OCI-LY7 (cell line): ENCODE data around the gene ARHGAP18. TPM values are rescaled to one million over a fixed set of nuclear protein-coding genes. Genes with fewer than 3 reads are reported as not detected.

ENCODE experiments used
- BruUV-seq: library from RNA; stranded (reverse); fragments of 400-500 nt; replicated peaks from 2 replicates; lab custom pipeline; 2021; lab: Mats Ljungman, UMichigan
- CTCF ChIA-PET: fragments of 300-600 bp; sonication (Branson Sonifier 250); formaldehyde crosslinking; loops from one replicate; lab custom pipeline; 2022; ENCODE audit warnings: antibody characterized with exemption; ENCODE audit not compliant: unreplicated experiment; lab: Charles Lee
- POLR2A ChIA-PET: fragments of 300-600 bp; sonication (Branson Sonifier 250); formaldehyde crosslinking; loops from one replicate; lab custom pipeline; 2022; ENCODE audit warnings: antibody characterized with exemption; lab: Charles Lee
- DNase-seq: peaks from one replicate; pipeline ENCODE4 v3.0.0-alpha.2; 2015; ENCODE audit warnings: low spot score
- H2AFZ ChIP-seq: fragments of 200-600 bp; sonication (generic), shearing (Covaris generic); 2 replicates; pipeline ENCODE4 v1.6.1; 2014; ENCODE audit warnings: mild to moderate bottlenecking, antibody characterized with exemption, low read length, moderate library complexity
- H3K27ac ChIP-seq: fragments of 200-600 bp; sonication (generic); 2 replicates; pipeline ENCODE4 v1.5.1; 2014; ENCODE audit warnings: mixed run types, low read depth, mild to moderate bottlenecking, moderate library complexity, low read length, inconsistent platforms; ENCODE audit not compliant: poor library complexity, severe bottlenecking
- H3K36me3 ChIP-seq: fragments of 200-600 bp; sonication (generic); 2 replicates; pipeline ENCODE4 v1.6.1; 2014; ENCODE audit warnings: mild to moderate bottlenecking, antibody characterized with exemption, low read length, moderate library complexity, mixed read lengths; ENCODE audit not compliant: insufficient read depth
- H3K4me1 ChIP-seq: fragments of 200-600 bp; sonication (generic); 2 replicates; pipeline ENCODE4 v1.5.1; 2014; ENCODE audit warnings: mild to moderate bottlenecking, low read length; ENCODE audit not compliant: insufficient read depth, poor library complexity, severe bottlenecking
- H3K4me2 ChIP-seq: fragments of 200-600 bp; sonication (generic); 2 replicates; pipeline ENCODE4 v1.6.1; 2014; ENCODE audit warnings: mild to moderate bottlenecking, low read length
- H3K4me3 ChIP-seq: fragments of 200-600 bp; sonication (generic); 2 replicates; pipeline ENCODE4 v1.5.1; 2014; ENCODE audit warnings: mild to moderate bottlenecking, low read depth, low read length; ENCODE audit not compliant: poor library complexity, severe bottlenecking
- H3K79me2 ChIP-seq: fragments of 200-600 bp; sonication (generic); 2 replicates; pipeline ENCODE4 v1.6.1; 2016; ENCODE audit warnings: low read depth, mild to moderate bottlenecking, low read length, moderate library complexity, mixed read lengths; ENCODE audit not compliant: insufficient read depth
- H3K9me2 ChIP-seq: fragments of 200-600 bp; sonication (generic); 2 replicates; pipeline ENCODE4 v1.6.1; 2016; ENCODE audit warnings: mild to moderate bottlenecking, low read length, mixed read lengths; ENCODE audit not compliant: insufficient read depth
- H3K9me3 ChIP-seq: fragments of 200-600 bp; sonication (generic); 2 replicates; pipeline ENCODE4 v1.6.1; 2014; ENCODE audit warnings: mild to moderate bottlenecking, mixed run types, low read length, mixed read lengths
- H4K20me1 ChIP-seq: fragments of 200-600 bp; sonication (generic); 2 replicates; pipeline ENCODE4 v1.6.1; 2014; ENCODE audit warnings: mild to moderate bottlenecking, antibody characterized with exemption, low read length, moderate library complexity, mixed read lengths; ENCODE audit not compliant: insufficient read depth
- EZH2phosphoT487 ChIP-seq: fragments of 200-600 bp; sonication (generic); IDR thresholded peaks from 2 replicates; pipeline ENCODE4 v1.6.1; 2018; ENCODE audit warnings: low read depth, borderline replicate concordance, mild to moderate bottlenecking, mixed run types, antibody characterized with exemption, low read length, moderate library complexity, mixed read lengths
- intact Hi-C: fragments of 100-400 bp; cut with micrococcal nuclease; formaldehyde crosslinking; loops from one replicate; pipeline ENCODE4 v1.10.0; 2022; ENCODE audit not compliant: unreplicated experiment
- total RNA-seq, 2 experiments: library from RNA; depleted of rRNA in 1 of 2; stranded (reverse); fragments of >200 nt in 1 of 2; shearing (Covaris generic) in 1 of 2; gene quantifications; 2 replicates each; pipeline ENCODE4 v1.2.3, GENCODE V29; 2014 to 2022
- TF ChIP-seq, protein P1 (sequence below): fragments of 200-600 bp; sonication (generic); conservative IDR thresholded peaks from 2 replicates; pipeline ENCODE4 v1.5.1; 2014; ENCODE audit warnings: mild to moderate bottlenecking, antibody characterized with exemption, low read length, moderate library complexity, mixed read lengths

The ARHGAP18 gene
- total RNA-seq, 2 experiments from 2014 or later = 4.8 to 7.5 TPM

DNA sequence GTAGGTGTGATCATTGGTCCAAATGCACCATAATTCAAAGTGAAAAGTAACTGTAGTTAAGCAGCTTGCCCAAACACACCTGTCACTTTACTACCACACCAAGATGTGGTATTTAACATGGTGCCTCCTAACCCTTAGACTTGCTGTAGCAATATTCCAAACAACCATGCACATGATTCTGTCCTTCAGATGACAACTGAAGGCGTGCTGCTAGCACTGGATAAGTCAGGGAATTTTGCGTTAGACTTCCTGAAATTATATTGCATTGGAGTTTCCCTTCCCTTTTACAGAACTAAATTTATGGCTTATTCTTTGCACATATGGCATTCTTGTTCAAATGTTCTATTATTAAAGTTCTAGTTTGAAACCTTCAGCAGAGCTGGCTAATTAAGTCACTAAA, 106.2 kb downstream of the ARHGAP18 start:
- POLR2A ChIA-PET = interaction anchor here (0.6 to 2.0 kb wide), 6 partner anchors 10 to 314 kb away, joined by 3 to 7 read pairs (median 4); partner anchors contain the start of gene ARHGAP18
- intact Hi-C loops = no loop called here
- H3K4me2 ChIP-seq = no peak overlapping the region
- no peak overlapping the region for H3K4me3 ChIP-seq
- H3K9me2 ChIP-seq = no peaks in the 10 kb centered on the region
- no peaks in the 10 kb centered on the region for H4K20me1 ChIP-seq
- no peak overlapping the region for H3K27ac ChIP-seq
- no TSS peak for BruUV-seq
- H3K4me1 ChIP-seq = no peaks in the 10 kb centered on the region
- H3K9me3 ChIP-seq = no peaks in the 10 kb centered on the region
- no peak for TF ChIP-seq EZH2phosphoT487
- TF ChIP-seq, protein P1, sequence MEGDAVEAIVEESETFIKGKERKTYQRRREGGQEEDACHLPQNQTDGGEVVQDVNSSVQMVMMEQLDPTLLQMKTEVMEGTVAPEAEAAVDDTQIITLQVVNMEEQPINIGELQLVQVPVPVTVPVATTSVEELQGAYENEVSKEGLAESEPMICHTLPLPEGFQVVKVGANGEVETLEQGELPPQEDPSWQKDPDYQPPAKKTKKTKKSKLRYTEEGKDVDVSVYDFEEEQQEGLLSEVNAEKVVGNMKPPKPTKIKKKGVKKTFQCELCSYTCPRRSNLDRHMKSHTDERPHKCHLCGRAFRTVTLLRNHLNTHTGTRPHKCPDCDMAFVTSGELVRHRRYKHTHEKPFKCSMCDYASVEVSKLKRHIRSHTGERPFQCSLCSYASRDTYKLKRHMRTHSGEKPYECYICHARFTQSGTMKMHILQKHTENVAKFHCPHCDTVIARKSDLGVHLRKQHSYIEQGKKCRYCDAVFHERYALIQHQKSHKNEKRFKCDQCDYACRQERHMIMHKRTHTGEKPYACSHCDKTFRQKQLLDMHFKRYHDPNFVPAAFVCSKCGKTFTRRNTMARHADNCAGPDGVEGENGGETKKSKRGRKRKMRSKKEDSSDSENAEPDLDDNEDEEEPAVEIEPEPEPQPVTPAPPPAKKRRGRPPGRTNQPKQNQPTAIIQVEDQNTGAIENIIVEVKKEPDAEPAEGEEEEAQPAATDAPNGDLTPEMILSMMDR = no peak
- CTCF ChIA-PET = no interaction called here
- no peaks in the 10 kb centered on the region for H3K36me3 ChIP-seq
- no peak overlapping the region for H2AFZ ChIP-seq
- no peaks in the 10 kb centered on the region for H3K79me2 ChIP-seq
- no peak for DNase-seq

DNA sequence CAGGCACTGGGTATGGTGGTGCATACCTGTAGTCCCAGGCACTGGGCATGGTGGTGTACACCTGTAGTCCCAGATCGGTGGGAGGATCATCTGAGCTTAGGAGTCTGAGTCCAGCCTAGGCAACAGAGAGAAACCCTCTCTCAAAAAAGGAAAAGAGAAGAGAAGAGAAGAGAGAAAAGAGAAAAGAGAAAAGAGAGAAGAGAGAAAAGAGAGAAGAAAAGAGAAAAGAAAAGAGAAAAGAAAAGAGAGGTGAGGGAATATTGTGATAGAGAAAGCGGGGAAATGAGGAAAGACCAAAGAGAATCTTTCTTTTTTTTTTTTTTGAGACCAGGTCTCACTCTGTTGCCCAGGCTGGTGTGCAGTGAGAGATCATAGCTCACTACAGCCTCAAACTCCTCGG, 108.7 kb downstream of the ARHGAP18 start:
- ChIA-PET POLR2A (interaction anchor here (0.7 to 1.4 kb wide), 4 partner anchors 10 to 148 kb away, joined by 4 to 7 read pairs (median 6); no protein-coding TSS in a partner anchor), CTCF (interaction anchor here (0.6 kb wide), 1 partner anchor 127 kb away, joined by 3 read pairs; no protein-coding TSS in a partner anchor)
- H3K4me3 ChIP-seq = no peak overlapping the region
- no TSS peak for BruUV-seq
- peaks cover 12% of the 10 kb centered on the region for H3K4me1 ChIP-seq
- no peaks in the 10 kb centered on the region for H3K9me2 ChIP-seq
- intact Hi-C loops = no loop called here
- no peak overlapping the region for H3K27ac ChIP-seq
- no peak overlapping the region for H2AFZ ChIP-seq
- no peaks in the 10 kb centered on the region for H3K79me2 ChIP-seq
- no peaks in the 10 kb centered on the region for H4K20me1 ChIP-seq
- H3K4me2 ChIP-seq = no peak overlapping the region
- no peaks in the 10 kb centered on the region for H3K9me3 ChIP-seq
- H3K36me3 ChIP-seq = no peaks in the 10 kb centered on the region
- TF ChIP-seq, protein P1 = no peak
- TF ChIP-seq EZH2phosphoT487 = no peak
- DNase-seq = no peak

GRCh38 chr6:129599467-129599866, 110.5 kb downstream of the ARHGAP18 start:
- H3K9me2 ChIP-seq = no peaks in the 10 kb centered on the region
- H3K4me2 ChIP-seq = no peak overlapping the region
- TF ChIP-seq, protein P1 = no peak
- TF ChIP-seq EZH2phosphoT487 = no peak
- H4K20me1 ChIP-seq = no peaks in the 10 kb centered on the region
- intact Hi-C loops = loop anchor here (2.0 to 5.0 kb wide), 3 partner anchors 102 to 421 kb away; no protein-coding TSS in a partner anchor
- no peak overlapping the region for H3K4me3 ChIP-seq
- no peak overlapping the region for H3K27ac ChIP-seq
- POLR2A ChIA-PET = interaction anchor here (0.5 to 2.0 kb wide), 5 partner anchors 9 to 133 kb away, joined by 3 to 5 read pairs (median 5); no protein-coding TSS in a partner anchor
- no peak overlapping the region for H2AFZ ChIP-seq
- DNase-seq = no peak
- no TSS peak for BruUV-seq
- CTCF ChIA-PET = interaction anchor here (0.6 to 3.2 kb wide), 2 partner anchors 129 to 143 kb away, joined by 3 to 16 read pairs; no protein-coding TSS in a partner anchor
- H3K79me2 ChIP-seq = no peaks in the 10 kb centered on the region
- H3K4me1 ChIP-seq = peaks cover 12% of the 10 kb centered on the region
- no peaks in the 10 kb centered on the region for H3K36me3 ChIP-seq
- H3K9me3 ChIP-seq = no peaks in the 10 kb centered on the region
